Thoracic aorta (tissue), 2 donors: Measurements from ENCODE around the gene USP20. TPM values are rescaled to one million over a fixed set of nuclear protein-coding genes. Genes with fewer than 3 reads are reported as not detected.

Experiments
- ATAC-seq: fragments of 150-250 bp; one replicate; pipeline ENCODE4 v1.8.0; 2017; ENCODE audit warnings: low read depth; ENCODE audit not compliant: insufficient number of reproducible peaks, low FRiP score
- DNase-seq: peaks from one replicate; pipeline ENCODE4 v3.0.0-alpha.2; 2020; ENCODE audit warnings: low spot score
- H3K27ac ChIP-seq, 2 donors: fragments of 200-600 bp; sonication (generic); 1 replicate in 1 of 2; 2 replicates in 1 of 2; pipeline ENCODE4 v1.5.1; 2016; ENCODE audit warnings: mild to moderate bottlenecking in 2 of 2, moderate library complexity in 2 of 2
- H3K27me3 ChIP-seq: fragments of 200-600 bp; sonication (generic); replicated peaks from 2 replicates; pipeline ENCODE4 v1.6.0; 2016; ENCODE audit warnings: mild to moderate bottlenecking; ENCODE audit not compliant: insufficient read depth
- H3K36me3 ChIP-seq: fragments of 200-600 bp; sonication (generic); one replicate; pipeline ENCODE4 v1.5.1; 2016
- H3K4me1 ChIP-seq, 2 donors: fragments of 200-600 bp; sonication (generic); 1 replicate in 1 of 2; 2 replicates in 1 of 2; pipeline versions ENCODE4 v1.5.1 to v1.6.0; 2016; ENCODE audit warnings: low read depth in 2 of 2, mild to moderate bottlenecking in 1 of 2; ENCODE audit not compliant: control insufficient read depth in 1 of 2
- H3K4me3 ChIP-seq: fragments of 200-600 bp; sonication (generic); 2 replicates; pipeline ENCODE4 v1.5.1; 2016; ENCODE audit warnings: mild to moderate bottlenecking
- H3K9me3 ChIP-seq: fragments of 200-600 bp; sonication (generic); 2 replicates; pipeline ENCODE4 v1.5.1; 2016
- CTCF ChIP-seq: fragments of 200-600 bp; sonication (generic); IDR thresholded peaks from one replicate; pipeline ENCODE4 v1.5.1; 2019; ENCODE audit warnings: antibody characterized with exemption
- total RNA-seq, 2 donors: library from RNA; depleted of rRNA; stranded (reverse); fragments of >200 nt; gene quantifications; one replicate each; pipeline versions ENCODE4 v1.1.0 to v1.2.3, GENCODE V29; 2016

Gene USP20
- total RNA-seq, 2 donors from 2014 or later: 47.8 to 51.2 TPM

- Histone ChIP-seq H3K4me1 (no peaks in the 10 kb centered on the region), H3K27ac (no peak overlapping the region), H3K27me3 (no peaks in the 10 kb centered on the region), H3K4me3 (no peak overlapping the region), H3K9me3 (no peaks in the 10 kb centered on the region), H3K36me3 (peaks cover 37% of the 10 kb centered on the region)
- TF ChIP-seq CTCF: no peak
- no peak for DNase-seq
- ATAC-seq: no peak
Observed at GRCh38 chr9:129869585-129870501, 34.6 kb downstream of the USP20 start.

DNA sequence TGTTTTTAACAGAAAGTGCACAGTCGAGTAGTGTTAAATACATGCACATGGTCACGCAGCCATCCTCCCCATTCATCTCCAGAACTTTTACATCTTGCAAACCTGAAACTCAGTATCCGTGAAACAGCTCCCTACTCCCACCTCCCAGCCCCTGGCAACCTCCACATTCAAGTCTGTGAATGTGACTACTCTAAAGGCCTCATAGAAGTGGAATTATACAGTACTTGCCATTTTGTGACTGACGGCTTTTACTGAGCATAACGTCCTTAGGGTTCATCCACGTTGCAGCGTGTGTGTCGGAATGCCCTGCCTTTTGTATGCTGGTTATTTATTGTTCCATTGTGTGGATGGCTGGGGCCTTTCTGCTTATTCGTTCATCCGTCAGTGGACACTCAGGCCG is 35.8 kb downstream of the USP20 start:
- DNase-seq (no peak), ATAC-seq (no peak)
- peaks cover 42% of the 10 kb centered on the region for H3K36me3 ChIP-seq
- no peak for TF ChIP-seq CTCF
- H3K4me3 ChIP-seq: no peak overlapping the region
- H3K27me3 ChIP-seq: no peaks in the 10 kb centered on the region
- no peaks in the 10 kb centered on the region for H3K4me1 ChIP-seq
- H3K9me3 ChIP-seq: no peaks in the 10 kb centered on the region
- no peak overlapping the region for H3K27ac ChIP-seq

DNA sequence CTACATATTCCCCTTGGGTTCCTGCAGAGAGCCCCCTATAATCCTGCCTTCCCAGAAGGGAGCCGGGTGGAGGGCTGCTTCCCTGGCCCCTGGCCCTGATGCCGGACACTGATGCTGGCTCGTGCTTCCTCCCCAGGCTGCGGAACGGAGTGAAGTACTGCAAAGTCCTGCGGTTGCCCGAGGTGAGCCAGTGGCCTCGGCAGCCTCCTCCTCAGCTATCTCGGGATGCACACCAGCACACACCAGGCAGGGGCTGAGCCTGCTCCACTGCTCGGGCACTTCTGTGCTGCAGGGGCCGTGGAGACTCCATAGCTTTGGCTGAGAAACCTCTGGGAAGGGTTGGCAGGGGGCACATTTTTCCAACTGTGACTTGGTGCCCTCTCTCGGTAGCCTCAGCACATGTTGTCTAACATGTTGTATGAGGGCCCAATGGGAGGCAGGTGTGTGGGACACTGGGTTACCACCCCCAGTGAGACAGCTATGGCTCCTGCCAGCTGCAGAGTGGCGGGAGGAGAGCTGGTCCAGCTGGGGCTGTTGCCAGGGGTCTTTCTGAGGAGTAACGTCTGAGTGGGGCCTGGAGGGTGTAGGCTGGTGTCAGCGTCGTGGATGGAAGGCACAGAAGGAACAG is 38.4 kb downstream of the USP20 start:
- no peak overlapping the region for H3K27ac ChIP-seq
- ATAC-seq (no peak), DNase-seq (no peak)
- peaks cover 37% of the 10 kb centered on the region for H3K36me3 ChIP-seq
- H3K9me3 ChIP-seq: no peaks in the 10 kb centered on the region
- H3K27me3 ChIP-seq: no peaks in the 10 kb centered on the region
- H3K4me3 ChIP-seq: no peak overlapping the region
- H3K4me1 ChIP-seq: no peaks in the 10 kb centered on the region
- TF ChIP-seq CTCF: no peak

DNA sequence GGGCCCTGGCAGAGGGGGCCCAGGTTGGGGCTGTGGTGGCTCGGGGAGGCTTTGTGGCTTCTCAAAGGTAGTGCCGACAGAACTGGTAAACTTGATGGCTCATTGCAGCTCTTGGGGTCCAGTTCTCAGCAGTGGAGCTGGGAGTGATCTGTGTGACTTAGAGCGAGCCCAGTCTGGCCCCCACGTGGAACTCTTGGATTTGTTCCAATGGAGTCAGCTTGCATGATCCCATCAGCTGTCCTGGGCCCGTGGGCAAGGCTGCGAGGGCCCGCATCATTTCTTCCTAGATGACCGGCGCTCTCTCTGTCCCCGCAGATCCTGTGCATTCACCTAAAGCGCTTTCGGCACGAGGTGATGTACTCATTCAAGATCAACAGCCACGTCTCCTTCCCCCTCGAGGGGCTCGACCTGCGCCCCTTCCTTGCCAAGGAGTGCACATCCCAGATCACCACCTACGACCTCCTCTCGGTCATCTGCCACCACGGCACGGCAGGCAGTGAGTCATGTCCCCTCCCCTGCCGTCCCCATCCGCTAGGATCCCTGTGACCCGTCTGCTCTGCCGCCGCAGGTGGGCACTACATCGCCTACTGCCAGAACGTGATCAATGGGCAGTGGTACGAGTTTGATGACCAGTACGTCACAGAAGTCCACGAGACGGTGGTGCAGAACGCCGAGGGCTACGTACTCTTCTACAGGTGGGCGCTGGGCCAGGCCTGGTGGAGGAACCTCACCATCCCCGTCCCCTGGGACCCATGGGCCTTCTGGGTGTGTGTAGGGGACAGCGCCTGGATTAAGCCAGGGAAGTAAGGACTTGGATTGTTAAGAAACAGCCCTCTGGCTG is 39.2 kb downstream of the USP20 start:
- no peak overlapping the region for H3K27ac ChIP-seq
- no peak overlapping the region for H3K4me3 ChIP-seq
- no peaks in the 10 kb centered on the region for H3K9me3 ChIP-seq
- ATAC-seq (no peak), DNase-seq (no peak)
- no peaks in the 10 kb centered on the region for H3K27me3 ChIP-seq
- no peaks in the 10 kb centered on the region for H3K4me1 ChIP-seq
- H3K36me3 ChIP-seq: peaks cover 37% of the 10 kb centered on the region
- TF ChIP-seq CTCF: no peak

DNA sequence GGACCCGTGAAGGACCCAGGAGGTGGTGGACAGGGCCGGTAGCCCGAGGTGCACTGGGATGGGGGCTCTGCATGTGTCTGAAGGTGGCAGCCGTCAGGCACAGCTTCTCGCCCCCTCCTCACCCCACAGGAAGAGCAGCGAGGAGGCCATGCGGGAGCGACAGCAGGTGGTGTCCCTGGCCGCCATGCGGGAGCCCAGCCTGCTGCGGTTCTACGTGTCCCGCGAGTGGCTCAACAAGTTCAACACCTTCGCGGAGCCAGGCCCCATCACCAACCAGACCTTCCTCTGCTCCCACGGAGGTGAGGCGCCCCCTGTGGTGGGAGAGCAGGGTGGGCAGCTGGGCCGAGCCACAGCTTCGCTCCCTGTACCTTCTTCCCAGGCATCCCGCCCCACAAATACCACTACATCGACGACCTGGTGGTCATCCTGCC is 39.9 kb downstream of the USP20 start:
- TF ChIP-seq CTCF: no peak
- H3K36me3 ChIP-seq: peaks cover 37% of the 10 kb centered on the region
- no peaks in the 10 kb centered on the region for H3K9me3 ChIP-seq
- no peaks in the 10 kb centered on the region for H3K4me1 ChIP-seq
- H3K4me3 ChIP-seq: no peak overlapping the region
- H3K27me3 ChIP-seq: no peaks in the 10 kb centered on the region
- ATAC-seq (no peak), DNase-seq (no peak)
- H3K27ac ChIP-seq: no peak overlapping the region
